Activated CD4-positive, alpha-beta memory T cell treated with anti-CD3 and anti-CD28 coated beads for 36 hours (primary cell): ENCODE results near the gene RNF215. TPM values are rescaled to one million over a fixed set of nuclear protein-coding genes. Genes with fewer than 3 reads are reported as not detected.
"Not testable (repeated sequence)": the region's sequence is repeated elsewhere in the genome, so short reads cannot be mapped to it uniquely, and the experiment has no call there.

Experiments
- CTCF ChIA-PET: fragments of 350-600 bp; sonication (Branson Sonifier 250); formaldehyde crosslinking; loops from one replicate; lab custom pipeline; 2021; ENCODE audit warnings: antibody characterized with exemption, inconsistent platforms; lab: Charles Lee
- POLR2A ChIA-PET: fragments of 350-600 bp; sonication (Branson Sonifier 250); formaldehyde crosslinking; loops from one replicate; lab custom pipeline; 2021; ENCODE audit warnings: antibody characterized with exemption; lab: Charles Lee
- DNase-seq: peaks from one replicate; pipeline ENCODE4 v3.0.0-alpha.2; 2020
- H3K27ac Mint-ChIP-seq: one replicate; pipeline ENCODE4 v1.8.0; 2021; ENCODE audit warnings: mixed read lengths
- H3K27me3 Mint-ChIP-seq: one replicate; pipeline ENCODE4 v1.8.0; 2021; ENCODE audit warnings: mixed read lengths
- H3K36me3 Mint-ChIP-seq: one replicate; pipeline ENCODE4 v1.8.0; 2021; ENCODE audit warnings: mixed read lengths
- H3K4me1 Mint-ChIP-seq: one replicate; pipeline ENCODE4 v1.8.0; 2021; ENCODE audit warnings: low read depth, mixed read lengths
- H3K4me3 Mint-ChIP-seq: one replicate; pipeline ENCODE4 v1.8.0; 2021; ENCODE audit warnings: mild to moderate bottlenecking, mixed read lengths
- H3K9me3 Mint-ChIP-seq: one replicate; pipeline ENCODE4 v1.8.0; 2021; ENCODE audit warnings: mixed read lengths
- intact Hi-C: fragments of 100-400 bp; cut with micrococcal nuclease; formaldehyde crosslinking; loops from one replicate; pipeline ENCODE4 v1.15.1; 2023
- total RNA-seq, 2 experiments: library from RNA; stranded (reverse); gene quantifications; one replicate each; pipeline ENCODE4 v1.2.3, GENCODE V29; 2021

The RNF215 gene
- total RNA-seq, 2 experiments from 2014 or later: 8.8 to 10.2 TPM

DNA sequence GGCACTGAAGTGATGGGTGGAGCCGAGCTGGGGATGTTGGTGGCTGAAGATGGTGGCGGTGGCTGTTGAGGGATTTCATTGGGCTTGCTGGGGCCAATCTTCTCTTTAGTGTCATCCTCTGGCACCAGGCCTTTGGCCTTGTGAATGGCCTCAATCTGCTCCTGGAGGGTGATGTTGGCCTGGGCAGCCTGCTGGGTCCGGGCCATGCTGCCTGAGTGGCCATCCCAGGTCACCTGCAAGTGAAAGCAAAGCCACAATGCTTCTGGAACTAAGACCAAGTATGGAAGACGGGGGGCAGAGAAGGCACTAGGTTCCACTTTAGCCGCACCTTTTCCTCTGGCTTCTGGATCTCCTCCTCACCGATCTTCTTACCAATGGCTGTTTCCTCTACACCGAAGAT, 48.4 kb downstream of the RNF215 start:
- no peak overlapping the region for H3K4me3 Mint-ChIP-seq
- H3K9me3 Mint-ChIP-seq: no peaks in the 10 kb centered on the region
- H3K36me3 Mint-ChIP-seq: peaks cover 89% of the 10 kb centered on the region
- peaks cover 27% of the 10 kb centered on the region for H3K4me1 Mint-ChIP-seq
- no peak for DNase-seq
- intact Hi-C loops: no loop called here
- no peak overlapping the region for H3K27ac Mint-ChIP-seq
- no peaks in the 10 kb centered on the region for H3K27me3 Mint-ChIP-seq
- ChIA-PET CTCF (no interaction called here), POLR2A (interaction anchor here (0.7 kb wide), 1 partner anchor 10 kb away, joined by 3 read pairs; no protein-coding TSS in a partner anchor)

DNA sequence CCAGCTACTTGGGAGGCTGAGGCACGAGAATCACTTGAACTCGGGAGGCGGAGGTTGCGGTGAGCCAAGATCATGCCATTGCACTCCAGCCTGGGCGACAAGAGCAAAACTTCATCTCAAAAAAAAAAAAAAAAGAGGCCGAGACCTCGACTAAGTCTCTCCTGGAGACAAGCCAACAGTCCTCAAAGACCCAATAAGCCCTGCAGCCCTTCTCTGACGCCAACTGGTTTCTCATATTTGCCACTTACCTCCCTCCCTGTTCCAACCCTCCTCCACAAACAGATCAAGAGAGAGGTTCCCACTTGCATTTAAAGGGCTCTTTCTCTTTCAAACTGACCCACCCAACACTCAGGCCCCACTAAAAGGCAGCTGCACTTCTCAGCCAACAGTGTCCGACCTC, 48.9 kb downstream of the RNF215 start:
- peaks cover 30% of the 10 kb centered on the region for H3K4me1 Mint-ChIP-seq

DNA sequence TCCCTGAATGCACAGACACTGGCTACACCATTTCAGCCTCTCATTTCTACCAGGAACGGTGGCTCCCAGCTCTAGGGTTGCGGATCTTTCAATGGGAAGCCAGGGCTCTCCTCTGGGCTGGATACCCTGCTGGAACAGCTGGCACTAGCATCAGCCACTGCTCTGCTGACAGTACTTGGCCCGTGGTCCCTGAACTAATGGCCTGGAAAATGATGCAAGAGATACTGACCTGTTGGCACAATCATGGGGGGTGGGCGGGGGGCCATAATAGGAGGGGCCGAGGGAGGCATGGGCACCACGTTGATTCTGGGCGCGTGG, 49.8 kb downstream of the RNF215 start:
- peak overlapping the region; percentile 42 for H3K27ac Mint-ChIP-seq
- peaks cover 37% of the 10 kb centered on the region for H3K4me1 Mint-ChIP-seq
- POLR2A ChIA-PET: no interaction called here
- no peaks in the 10 kb centered on the region for H3K9me3 Mint-ChIP-seq
- peaks cover 89% of the 10 kb centered on the region for H3K36me3 Mint-ChIP-seq
- intact Hi-C loops: no loop called here
- H3K4me3 Mint-ChIP-seq: no peak overlapping the region
- no peak for DNase-seq
- CTCF ChIA-PET: interaction anchor here (0.7 kb wide), 1 partner anchor 52 kb away, joined by 3 read pairs; no protein-coding TSS in a partner anchor
- no peaks in the 10 kb centered on the region for H3K27me3 Mint-ChIP-seq

More for the DNA sequence above, 48.9 kb downstream of the RNF215 start:
- H3K36me3 Mint-ChIP-seq: peaks cover 87% of the 10 kb centered on the region
- intact Hi-C loops, DNase-seq, H3K9me3 Mint-ChIP-seq, H3K27me3 Mint-ChIP-seq, H3K4me3 Mint-ChIP-seq, POLR2A ChIA-PET, CTCF ChIA-PET: not testable (repeated sequence)
- peak overlapping the region; percentile 38 for H3K27ac Mint-ChIP-seq

DNA sequence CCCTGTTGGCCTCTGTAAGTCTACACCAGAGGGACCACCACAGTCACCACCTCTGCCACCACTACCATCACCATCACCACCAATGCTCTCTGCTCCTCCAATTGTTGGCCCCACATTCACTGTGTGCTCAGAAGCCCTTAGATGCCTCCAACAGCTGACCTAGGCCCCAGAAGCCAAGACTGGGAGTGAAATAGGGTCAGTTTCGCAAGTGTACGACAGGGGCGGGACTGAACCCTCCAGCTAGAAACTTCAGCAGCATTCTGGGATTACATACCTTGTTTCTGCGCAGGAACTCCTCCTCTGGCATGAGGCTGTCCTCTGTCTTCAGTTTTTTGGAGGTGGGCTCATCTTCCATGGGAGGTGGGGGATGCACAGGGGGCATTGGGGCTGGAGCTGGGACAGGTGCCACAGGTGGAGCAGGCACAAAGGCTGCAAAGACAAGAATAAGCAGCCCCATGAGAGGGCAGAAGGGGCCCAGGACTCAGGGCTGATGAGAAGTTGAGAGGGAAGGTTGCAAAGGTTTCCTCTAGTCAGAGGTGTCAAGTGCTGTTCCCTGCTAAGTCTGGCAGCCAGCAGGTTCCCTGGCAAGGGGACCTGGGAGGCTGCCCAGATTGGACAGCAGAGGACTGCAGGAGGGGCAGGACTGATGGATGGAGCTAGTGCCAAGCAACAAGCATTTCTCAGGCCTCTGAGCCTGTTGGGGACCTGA, 50.3 kb downstream of the RNF215 start:
- Mint-ChIP-seq H3K4me3 (no peak overlapping the region), H3K36me3 (peaks cover 88% of the 10 kb centered on the region), H3K9me3 (no peaks in the 10 kb centered on the region), H3K27me3 (no peaks in the 10 kb centered on the region), H3K27ac (peak overlapping the region; percentile 54), H3K4me1 (peaks cover 41% of the 10 kb centered on the region)
- ChIA-PET CTCF (interaction anchor here (0.7 to 2.4 kb wide), 2 partner anchors 49 to 51 kb away, joined by 3 to 14 read pairs; no protein-coding TSS in a partner anchor), POLR2A (no interaction called here)
- intact Hi-C loops: no loop called here
- DNase-seq: no peak

DNA sequence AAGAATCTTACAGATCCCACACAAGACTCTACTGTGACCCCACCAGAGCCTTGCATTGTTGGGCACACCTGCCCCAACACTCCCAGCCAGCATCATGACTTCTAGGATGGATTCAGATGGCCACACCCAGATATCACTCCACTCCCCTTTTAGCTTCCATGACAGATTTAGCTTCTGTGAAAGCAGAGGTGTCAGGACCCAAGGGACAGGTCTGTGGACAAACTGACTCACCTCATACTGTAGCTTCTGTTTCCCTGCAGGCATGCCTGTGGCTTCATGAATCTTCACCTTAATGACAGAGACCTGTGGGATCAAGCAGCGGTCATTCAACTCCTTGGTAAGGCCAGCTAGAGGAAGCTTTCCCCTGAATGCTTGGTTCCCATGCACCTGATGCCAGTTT, 52.0 kb downstream of the RNF215 start:
- DNase-seq: peak; percentile 40
- CTCF ChIA-PET: interaction anchor here (1.0 to 2.4 kb wide), 4 partner anchors 9 to 52 kb away, joined by 3 to 14 read pairs (median 4); partner anchors contain the start of gene RNF215
- H3K36me3 Mint-ChIP-seq: peaks cover 81% of the 10 kb centered on the region
- peak overlapping the region; percentile 83 for H3K27ac Mint-ChIP-seq
- H3K4me3 Mint-ChIP-seq: no peak overlapping the region
- no peaks in the 10 kb centered on the region for H3K27me3 Mint-ChIP-seq
- POLR2A ChIA-PET: interaction anchor here (0.6 to 2.0 kb wide), 5 partner anchors 8 to 22 kb away, joined by 3 to 8 read pairs (median 5); partner anchors contain the start of gene TBC1D10A
- peaks cover 41% of the 10 kb centered on the region for H3K4me1 Mint-ChIP-seq
- intact Hi-C loops: loop anchor here (1.0 kb wide), 1 partner anchor 9 kb away; no protein-coding TSS in a partner anchor
- H3K9me3 Mint-ChIP-seq: no peaks in the 10 kb centered on the region

DNA sequence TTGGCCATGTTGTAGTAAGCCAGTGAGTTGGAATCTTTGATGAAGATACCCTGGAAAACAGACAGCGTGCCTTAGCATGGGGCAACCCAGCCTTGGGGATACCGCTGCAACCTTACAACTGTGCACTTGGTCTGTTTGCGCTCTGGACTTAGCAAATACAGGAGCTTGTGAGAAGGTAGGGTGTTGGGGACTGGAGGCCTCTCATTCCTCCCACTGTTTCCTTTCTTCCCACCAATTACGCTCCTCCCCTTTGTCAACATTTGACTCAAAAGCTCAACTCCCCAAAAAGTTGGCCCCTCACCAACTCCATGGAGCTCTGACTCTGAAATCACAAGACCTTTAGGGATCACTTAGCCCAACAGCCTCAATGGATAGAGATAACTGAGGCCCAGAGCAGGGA, 52.6 kb downstream of the RNF215 start:
- H3K27me3 Mint-ChIP-seq: no peaks in the 10 kb centered on the region
- ChIA-PET CTCF (interaction anchor here (1.0 to 2.4 kb wide), 2 partner anchors 47 to 53 kb away, joined by 5 to 14 read pairs; partner anchors contain the start of gene RNF215), POLR2A (interaction anchor here (0.7 to 2.0 kb wide), 4 partner anchors 8 to 13 kb away, joined by 3 to 8 read pairs (median 6); partner anchors contain the start of gene TBC1D10A)
- H3K4me3 Mint-ChIP-seq: peak overlapping the region; percentile 16
- intact Hi-C loops: loop anchor here (1.0 kb wide), 1 partner anchor 10 kb away; no protein-coding TSS in a partner anchor
- peaks cover 80% of the 10 kb centered on the region for H3K36me3 Mint-ChIP-seq
- peak; percentile 37 for DNase-seq
- peak overlapping the region; percentile 83 for H3K27ac Mint-ChIP-seq
- H3K9me3 Mint-ChIP-seq: no peaks in the 10 kb centered on the region
- peaks cover 41% of the 10 kb centered on the region for H3K4me1 Mint-ChIP-seq

DNA sequence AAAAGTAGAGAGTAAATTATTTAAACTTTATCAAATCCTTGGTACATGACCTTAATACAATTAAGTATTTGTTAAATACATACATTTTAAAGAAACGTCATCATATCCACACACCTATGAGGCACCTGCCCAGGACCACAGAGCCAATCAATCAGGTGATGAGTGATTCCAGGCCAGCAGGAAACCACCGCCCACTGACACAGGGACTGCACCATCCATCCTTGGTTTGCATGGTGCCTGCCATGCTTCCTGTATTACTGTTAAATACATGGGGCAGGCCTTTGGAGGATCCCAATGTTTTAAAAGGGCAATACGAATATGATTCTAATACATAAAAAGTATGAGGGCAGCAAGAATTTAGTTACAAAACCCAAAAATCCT, 53.5 kb downstream of the RNF215 start:
- peak; percentile 74 for DNase-seq
- Mint-ChIP-seq H3K9me3 (no peaks in the 10 kb centered on the region), H3K4me3 (no peak overlapping the region), H3K27ac (peak overlapping the region; percentile 83), H3K4me1 (peaks cover 41% of the 10 kb centered on the region), H3K36me3 (peaks cover 71% of the 10 kb centered on the region), H3K27me3 (no peaks in the 10 kb centered on the region)
- intact Hi-C loops: loop anchor here (1.0 kb wide), 1 partner anchor 23 kb away; no protein-coding TSS in a partner anchor
- POLR2A ChIA-PET: interaction anchor here (1.8 kb wide), 1 partner anchor 23 kb away, joined by 8 read pairs; the partner anchor contains the start of genes CCDC157 and SF3A1
- CTCF ChIA-PET: interaction anchor here (1.1 to 3.9 kb wide), 2 partner anchors 45 to 71 kb away, joined by 4 to 25 read pairs; partner anchors contain the start of gene CASTOR1

DNA sequence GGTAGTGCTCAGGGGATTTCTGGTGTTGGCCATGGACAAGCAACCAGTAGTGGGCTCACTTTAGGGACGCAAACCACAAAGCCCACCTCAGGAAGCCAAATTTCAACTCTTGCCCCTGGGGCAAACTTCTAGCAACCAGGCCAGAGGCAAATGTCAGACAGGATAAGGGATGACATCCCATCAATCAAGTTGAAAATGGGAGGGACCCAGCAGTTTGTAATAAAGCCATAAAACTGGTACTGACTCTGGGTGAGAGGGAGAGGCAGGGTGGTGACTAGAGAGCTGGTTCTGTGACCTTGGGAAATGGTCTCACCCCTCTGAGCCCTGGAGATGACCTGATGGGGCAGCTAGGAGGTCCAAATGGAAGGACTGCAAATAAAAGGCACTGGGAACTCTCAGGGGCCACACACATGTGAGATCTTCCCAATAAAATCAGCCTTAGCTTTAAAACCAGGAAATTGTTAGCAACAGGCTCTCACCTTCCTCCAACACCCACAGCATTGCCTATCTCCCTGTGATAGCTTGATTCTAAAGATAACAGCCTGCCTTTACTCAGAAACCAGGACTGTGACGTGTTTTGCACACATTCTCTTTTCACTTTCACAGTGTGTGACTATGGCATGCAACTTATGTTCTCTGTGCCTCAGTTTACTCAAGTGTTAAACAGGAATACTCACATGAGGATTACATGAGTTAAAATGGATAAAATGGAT, 54.1 kb downstream of the RNF215 start:
- Mint-ChIP-seq H3K9me3 (no peaks in the 10 kb centered on the region), H3K36me3 (peaks cover 67% of the 10 kb centered on the region), H3K27me3 (no peaks in the 10 kb centered on the region), H3K27ac (peak overlapping the region; percentile 83), H3K4me3 (no peak overlapping the region), H3K4me1 (peaks cover 41% of the 10 kb centered on the region)
- CTCF ChIA-PET: interaction anchor here (1.1 to 3.9 kb wide), 2 partner anchors 45 to 70 kb away, joined by 4 to 25 read pairs; partner anchors contain the start of gene CASTOR1
- no peak for DNase-seq
- intact Hi-C loops: loop anchor here (1.0 kb wide), 1 partner anchor 23 kb away; no protein-coding TSS in a partner anchor
- POLR2A ChIA-PET: interaction anchor here (1.8 kb wide), 1 partner anchor 23 kb away, joined by 8 read pairs; the partner anchor contains the start of genes CCDC157 and SF3A1

DNA sequence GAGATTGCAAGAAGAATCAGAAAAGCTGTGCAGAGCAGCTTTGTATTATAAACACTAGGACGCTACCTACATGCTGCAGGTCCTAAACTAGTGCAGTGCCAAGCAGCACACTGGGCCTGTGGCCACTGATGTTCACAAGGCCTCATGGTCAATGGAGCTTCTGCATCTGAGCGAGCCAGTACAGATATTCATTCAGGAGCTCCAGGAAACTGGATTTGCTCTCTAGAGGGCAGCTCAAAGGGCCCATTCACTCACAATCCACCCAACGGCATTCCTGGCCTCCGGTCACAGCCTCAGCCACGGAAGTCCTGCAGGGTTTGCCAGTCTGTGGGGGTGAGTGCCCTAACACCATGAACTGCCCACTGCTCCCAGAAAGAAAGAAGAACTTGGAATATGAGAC, 54.7 kb downstream of the RNF215 start:
- intact Hi-C loops: no loop called here
- ChIA-PET CTCF (interaction anchor here (1.1 to 3.9 kb wide), 2 partner anchors 44 to 69 kb away, joined by 4 to 25 read pairs; partner anchors contain the start of gene CASTOR1), POLR2A (interaction anchor here (1.8 kb wide), 1 partner anchor 24 kb away, joined by 8 read pairs; the partner anchor contains the start of genes CCDC157 and SF3A1)
- DNase-seq: no peak
- Mint-ChIP-seq H3K27me3 (no peaks in the 10 kb centered on the region), H3K4me3 (no peak overlapping the region), H3K36me3 (peaks cover 61% of the 10 kb centered on the region), H3K9me3 (no peaks in the 10 kb centered on the region), H3K27ac (peak overlapping the region; percentile 83), H3K4me1 (peaks cover 46% of the 10 kb centered on the region)
